NCI-H1694 treated with DMSO at 0.1 percent for 48 hours (cell line): ENCODE results near the gene LIM2.

ENCODE experiments used
- DNase-seq: peaks from one replicate; lab custom pipeline; 2025; lab: John Stamatoyannopoulos, UW

Gene LIM2

GRCh38 chr19:51394050-51394836 lies 6.5 kb upstream of the LIM2 start:
- no peak for DNase-seq

- DNase-seq = no peak
Measured at GRCh38 chr19:51392701-51393100, 4.9 kb upstream of the LIM2 start.

GRCh38 chr19:51391073-51391611 lies 3.4 kb upstream of the LIM2 start:
- no peak for DNase-seq

GRCh38 chr19:51389143-51389542 lies 1.4 kb upstream of the LIM2 start:
- no peak for DNase-seq

GRCh38 chr19:51386882-51387520 lies 773 bp downstream of the LIM2 start:
- DNase-seq = no peak

GRCh38 chr19:51382004-51382403 lies 5.8 kb downstream of the LIM2 start:
- no peak for DNase-seq

GRCh38 chr19:51380379-51380778 lies 7.4 kb downstream of the LIM2 start:
- DNase-seq = no peak

GRCh38 chr19:51377422-51377821 lies 10.4 kb downstream of the LIM2 start:
- DNase-seq = no peak

GRCh38 chr19:51375504-51376221 lies 12.1 kb downstream of the LIM2 start:
- DNase-seq = no peak

- DNase-seq = no peak
Measured at GRCh38 chr19:51372649-51373504, 14.9 kb downstream of the LIM2 start, which contains the start of gene NKG7. TSS of gene NKG7 (minus strand) at chr19:51372654. CDS start at chr19:51372535, 119 bp downstream.

GRCh38 chr19:51372021-51372648 lies 15.6 kb downstream of the LIM2 start:
- no peak for DNase-seq

- no peak for DNase-seq
Measured at GRCh38 chr19:51371186-51371690, 16.5 kb downstream of the LIM2 start.

GRCh38 chr19:51370230-51370629 lies 17.5 kb downstream of the LIM2 start:
- no peak for DNase-seq

GRCh38 chr19:51368366-51369282 lies 19.1 kb downstream of the LIM2 start, which contains the start of gene CLDND2:
TSS of gene CLDND2 (minus strand) at chr19:51369003. CDS start at chr19:51368577, 426 bp downstream.
- DNase-seq = no peak

GRCh38 chr19:51367565-51368365 lies 20.0 kb downstream of the LIM2 start:
- DNase-seq = no peak

- no peak for DNase-seq
Measured at GRCh38 chr19:51367255-51367564, 20.6 kb downstream of the LIM2 start.

- no peak for DNase-seq
Measured at GRCh38 chr19:51366389-51367254, 21.2 kb downstream of the LIM2 start.

GRCh38 chr19:51365965-51366388 lies 21.8 kb downstream of the LIM2 start, which contains the start of gene ETFB:
TSS of gene ETFB (minus strand) at chr19:51366388. CDS start at chr19:51366326, 62 bp downstream.
- no peak for DNase-seq
